Neural cell (in vitro differentiated cells): Measurements from ENCODE around the gene LRIG1. TPM values are rescaled to one million over a fixed set of nuclear protein-coding genes. Genes with fewer than 3 reads are reported as not detected.

Experiments used
- TAF1 ChIP-seq: IDR thresholded peaks from 2 replicates; pipeline ENCODE4 v1.6.1; 2012; ENCODE audit warnings: low read depth
- polyA plus RNA-seq: library from polyadenylated mRNA; depleted of rRNA; stranded (reverse); fragments of >200 nt; gene quantifications from 2 replicates; pipeline ENCODE4 v1.2.3, GENCODE V29; 2014

LRIG1 gene
- polyA plus RNA-seq, 1 donor from 2014 or later = 7.1 TPM

GRCh38 chr3:66335671-66336070 is 165.2 kb downstream of the LRIG1 start (continued):
- TF ChIP-seq TAF1 = no peak
